ENCODE measurements around the gene TMEM214.

- TF ChIP-seq CTCF (IDR thresholded peaks at IDR 0.05) (no peak), POLR2A (IDR thresholded peaks at IDR 0.05) (no peak)
Measured at GRCh38 chr2:27081984-27082772, 49.4 kb downstream of the TMEM214 start.
